GM12874 (cell line): ENCODE measurements around the gene PREP.

ENCODE experiments used
- TF ChIP-seq, protein P1 (sequence below): IDR thresholded peaks from 2 replicates; pipeline ENCODE4 v1.5.1; 2011; ENCODE audit warnings: low read depth, mild to moderate bottlenecking, control low read depth, low read length, moderate library complexity; ENCODE audit not compliant: insufficient read depth

The PREP gene

DNA sequence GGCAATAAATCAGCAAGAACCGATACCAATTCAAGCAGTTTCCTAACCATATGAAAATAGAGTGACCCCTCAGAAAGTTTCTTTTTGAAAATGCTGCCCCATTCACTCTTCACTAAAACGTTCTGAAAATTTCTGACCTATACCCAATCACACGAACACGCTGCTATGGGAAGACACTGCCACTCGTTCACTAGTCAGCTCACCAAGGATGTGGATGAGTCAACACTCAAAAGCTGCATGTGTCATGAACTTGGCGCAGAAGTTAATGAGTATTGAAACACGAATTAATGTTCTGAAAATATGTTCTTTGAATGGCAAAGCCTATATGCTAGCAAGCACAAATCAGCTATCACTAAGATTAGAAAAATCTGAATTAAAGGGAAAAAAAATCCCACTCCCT, 84.2 kb downstream of the PREP start:
- TF ChIP-seq, protein P1, sequence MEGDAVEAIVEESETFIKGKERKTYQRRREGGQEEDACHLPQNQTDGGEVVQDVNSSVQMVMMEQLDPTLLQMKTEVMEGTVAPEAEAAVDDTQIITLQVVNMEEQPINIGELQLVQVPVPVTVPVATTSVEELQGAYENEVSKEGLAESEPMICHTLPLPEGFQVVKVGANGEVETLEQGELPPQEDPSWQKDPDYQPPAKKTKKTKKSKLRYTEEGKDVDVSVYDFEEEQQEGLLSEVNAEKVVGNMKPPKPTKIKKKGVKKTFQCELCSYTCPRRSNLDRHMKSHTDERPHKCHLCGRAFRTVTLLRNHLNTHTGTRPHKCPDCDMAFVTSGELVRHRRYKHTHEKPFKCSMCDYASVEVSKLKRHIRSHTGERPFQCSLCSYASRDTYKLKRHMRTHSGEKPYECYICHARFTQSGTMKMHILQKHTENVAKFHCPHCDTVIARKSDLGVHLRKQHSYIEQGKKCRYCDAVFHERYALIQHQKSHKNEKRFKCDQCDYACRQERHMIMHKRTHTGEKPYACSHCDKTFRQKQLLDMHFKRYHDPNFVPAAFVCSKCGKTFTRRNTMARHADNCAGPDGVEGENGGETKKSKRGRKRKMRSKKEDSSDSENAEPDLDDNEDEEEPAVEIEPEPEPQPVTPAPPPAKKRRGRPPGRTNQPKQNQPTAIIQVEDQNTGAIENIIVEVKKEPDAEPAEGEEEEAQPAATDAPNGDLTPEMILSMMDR = no peak

GRCh38 chr6:105317607-105318533, 85.0 kb downstream of the PREP start:
- TF ChIP-seq, protein P1 = peak; percentile 4; the same call in 1 of the 2 replicates

DNA sequence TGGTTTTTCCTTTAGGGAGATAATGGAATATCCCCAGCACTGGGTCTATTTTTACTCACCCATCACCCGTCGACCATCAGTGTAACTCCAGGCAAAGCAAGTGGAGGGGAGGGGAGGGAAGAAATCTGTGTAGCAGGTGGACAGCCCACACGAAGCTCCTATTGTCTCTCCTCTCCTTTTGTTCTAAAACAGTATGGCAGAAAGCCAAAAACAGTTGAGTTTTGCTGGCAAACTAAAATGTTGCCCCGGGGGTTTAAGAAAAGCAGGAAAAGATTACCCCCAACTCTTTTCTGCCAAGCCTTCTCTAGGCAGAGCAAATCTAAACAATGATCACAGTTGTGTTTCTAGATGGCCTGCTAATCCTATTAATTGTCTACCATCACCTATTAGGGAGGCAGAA, 89.7 kb downstream of the PREP start:
- TF ChIP-seq, protein P1 = no peak

DNA sequence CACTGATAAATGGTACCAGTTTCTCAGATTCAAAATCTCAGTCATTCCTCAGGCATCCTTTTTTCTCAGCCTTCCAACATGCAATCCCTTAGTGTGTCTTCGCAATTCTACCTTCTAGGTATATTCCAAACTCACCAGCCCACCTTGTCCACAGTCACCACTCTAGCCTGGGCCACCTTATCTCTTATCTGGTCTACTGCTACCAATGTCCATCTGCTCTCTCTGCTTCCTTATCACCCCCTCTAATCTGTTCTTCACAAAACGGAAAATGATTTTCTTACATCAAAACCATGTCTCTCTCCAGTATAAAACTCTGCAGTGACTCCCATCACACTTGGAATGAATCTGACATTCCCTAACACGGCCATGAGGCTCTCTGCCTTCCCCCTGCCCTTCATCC, 91.9 kb downstream of the PREP start:
- TF ChIP-seq, protein P1 = no peak

GRCh38 chr6:105310371-105310770, 92.5 kb downstream of the PREP start:
- TF ChIP-seq, protein P1 = no peak

DNA sequence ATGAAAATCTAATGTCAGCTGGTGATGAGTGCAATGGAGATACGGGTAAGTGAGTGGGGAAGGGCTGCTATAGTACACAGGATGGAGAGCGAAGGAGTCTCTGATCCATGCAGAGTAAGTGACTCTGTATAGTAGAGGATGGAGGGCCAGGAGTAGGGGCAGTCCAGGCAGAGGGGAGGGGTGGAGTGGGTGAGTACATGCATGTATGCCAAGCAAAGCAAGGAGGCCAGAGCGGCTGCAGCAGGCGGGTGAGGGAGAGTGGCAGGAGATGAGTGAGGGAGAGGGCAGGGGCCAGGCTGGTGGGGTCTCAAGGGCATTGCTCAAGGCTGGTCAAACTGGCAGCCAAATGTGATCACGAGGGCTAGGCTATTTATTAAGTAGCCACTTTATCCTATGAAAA, 94.0 kb downstream of the PREP start:
- TF ChIP-seq, protein P1 = no peak

- TF ChIP-seq, protein P1 = no peak
Measured at GRCh38 chr6:105305521-105305920, 97.4 kb downstream of the PREP start.
